ENCODE results near the gene CATSPER2.
"Not testable (repeated sequence)": the region's sequence is repeated elsewhere in the genome, so short reads cannot be mapped to it uniquely, and the experiment has no call there.

- not testable (repeated sequence) for TF ChIP-seq CTCF, EZH2phosphoT487 (IDR thresholded peaks at IDR 0.05; ENCODE audit: low read length)
Measured at GRCh38 chr15:43593328-43594190, 55.1 kb downstream of the CATSPER2 start, which contains the start of gene CKMT1B.
